Astrocyte of the spinal cord (primary cell): ENCODE data around the gene VAV3.

Source experiments
- DNase-seq: peaks from one replicate; pipeline ENCODE4 v3.0.0; 2011; ENCODE audit warnings: low read depth, low spot score
- H3K4me3 ChIP-seq: 2 replicates; pipeline ENCODE4 v1.5.1; 2011; ENCODE audit warnings: low read depth, mild to moderate bottlenecking, low read length, moderate library complexity
- CTCF ChIP-seq: IDR thresholded peaks from 2 replicates; pipeline ENCODE4 v1.5.1; 2012; ENCODE audit warnings: low read depth, mild to moderate bottlenecking, low read length, inconsistent platforms
- in situ Hi-C: cut with HindIII; loops from 2 replicates; pipeline ENCODE4 v1.10.0; 2017; ENCODE audit warnings: low sequenced_read_pairs

VAV3 gene, protein sequence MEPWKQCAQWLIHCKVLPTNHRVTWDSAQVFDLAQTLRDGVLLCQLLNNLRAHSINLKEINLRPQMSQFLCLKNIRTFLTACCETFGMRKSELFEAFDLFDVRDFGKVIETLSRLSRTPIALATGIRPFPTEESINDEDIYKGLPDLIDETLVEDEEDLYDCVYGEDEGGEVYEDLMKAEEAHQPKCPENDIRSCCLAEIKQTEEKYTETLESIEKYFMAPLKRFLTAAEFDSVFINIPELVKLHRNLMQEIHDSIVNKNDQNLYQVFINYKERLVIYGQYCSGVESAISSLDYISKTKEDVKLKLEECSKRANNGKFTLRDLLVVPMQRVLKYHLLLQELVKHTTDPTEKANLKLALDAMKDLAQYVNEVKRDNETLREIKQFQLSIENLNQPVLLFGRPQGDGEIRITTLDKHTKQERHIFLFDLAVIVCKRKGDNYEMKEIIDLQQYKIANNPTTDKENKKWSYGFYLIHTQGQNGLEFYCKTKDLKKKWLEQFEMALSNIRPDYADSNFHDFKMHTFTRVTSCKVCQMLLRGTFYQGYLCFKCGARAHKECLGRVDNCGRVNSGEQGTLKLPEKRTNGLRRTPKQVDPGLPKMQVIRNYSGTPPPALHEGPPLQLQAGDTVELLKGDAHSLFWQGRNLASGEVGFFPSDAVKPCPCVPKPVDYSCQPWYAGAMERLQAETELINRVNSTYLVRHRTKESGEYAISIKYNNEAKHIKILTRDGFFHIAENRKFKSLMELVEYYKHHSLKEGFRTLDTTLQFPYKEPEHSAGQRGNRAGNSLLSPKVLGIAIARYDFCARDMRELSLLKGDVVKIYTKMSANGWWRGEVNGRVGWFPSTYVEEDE

DNA sequence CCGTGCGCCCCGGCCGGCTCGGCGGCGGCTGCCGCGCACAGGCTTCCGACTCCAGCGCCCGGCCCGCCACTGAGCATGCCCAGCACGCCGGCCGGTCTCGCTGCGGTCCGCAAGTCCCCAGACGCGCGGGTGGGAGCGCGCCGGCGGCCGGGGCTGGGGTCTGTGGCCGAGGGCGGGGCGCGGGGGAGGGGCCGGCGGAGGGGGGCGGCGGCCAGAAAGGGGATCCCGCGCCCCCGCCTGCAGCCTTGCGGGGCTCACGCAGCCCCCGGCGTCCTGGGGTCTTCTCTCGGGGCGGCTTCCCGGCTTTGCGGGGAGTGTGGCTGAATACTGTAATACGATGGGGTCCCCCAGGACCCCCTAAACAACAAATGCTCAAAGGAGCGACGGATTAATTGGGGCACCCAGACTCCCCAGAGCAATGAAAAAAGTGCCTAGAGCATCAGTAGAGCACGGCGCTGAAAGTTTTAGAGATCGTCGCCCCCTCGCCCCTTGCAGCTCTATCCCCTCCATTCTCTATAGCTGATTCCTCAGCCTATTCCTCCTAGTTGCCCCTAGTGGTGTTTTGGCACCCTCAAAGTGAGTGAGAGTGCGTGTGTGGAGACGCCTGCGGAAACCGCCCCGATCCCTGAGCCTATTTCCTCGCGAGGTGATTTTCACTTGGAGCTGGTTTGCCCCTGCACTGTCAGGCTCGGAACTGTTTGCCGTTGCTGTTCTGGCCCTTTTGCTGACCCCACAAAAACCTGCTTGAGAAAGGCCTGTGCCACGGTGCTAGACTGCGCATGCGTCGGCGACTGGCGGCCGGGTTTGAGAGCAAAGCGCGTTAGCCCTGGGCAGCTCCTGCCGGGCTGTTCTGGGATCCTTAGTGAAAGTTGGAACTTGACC lies at the start of gene VAV3:
Gene VAV3, minus strand, starts transcription at position 71 of the 882 bp plus-strand sequence. CDS start 311 bp downstream, outside the sequence.
- TF ChIP-seq CTCF, result no peak
- peak within 1 kb of the TSS; percentile 42 for H3K4me3 ChIP-seq
- peak; percentile 55 for DNase-seq
- in situ Hi-C loops, result no loop called here

DNA sequence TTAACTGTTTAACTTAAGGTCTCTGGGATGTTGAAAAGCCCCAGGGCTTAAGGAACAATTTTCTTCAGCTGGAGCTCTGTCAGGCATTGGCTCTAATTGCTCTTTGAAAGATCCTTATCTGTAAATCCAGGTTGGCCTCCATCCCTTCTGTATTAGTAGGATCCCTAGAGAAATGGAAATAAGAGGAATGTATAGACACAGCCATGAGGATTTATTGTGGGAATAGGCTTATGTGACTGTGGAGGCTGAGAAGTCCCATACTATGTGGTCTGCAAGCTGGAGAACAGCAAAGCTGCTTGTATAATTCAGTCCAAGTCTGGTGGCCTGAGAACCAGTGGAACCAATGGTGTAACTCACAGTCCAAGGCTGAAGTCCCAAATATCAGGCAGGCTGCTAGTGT lies 47.6 kb upstream of the VAV3 start:
- in situ Hi-C loops, result no loop called here
- H3K4me3 ChIP-seq, result no peak overlapping the region
- DNase-seq, result no peak
- TF ChIP-seq CTCF, result no peak

GRCh38 chr1:108011295-108011694 lies 46.3 kb upstream of the VAV3 start:
- no peak overlapping the region for H3K4me3 ChIP-seq
- in situ Hi-C loops, result no loop called here
- DNase-seq, result no peak
- TF ChIP-seq CTCF, result no peak

GRCh38 chr1:108010581-108010980 lies 45.6 kb upstream of the VAV3 start:
- no peak for TF ChIP-seq CTCF
- no peak overlapping the region for H3K4me3 ChIP-seq
- in situ Hi-C loops, result no loop called here
- DNase-seq, result no peak

DNA sequence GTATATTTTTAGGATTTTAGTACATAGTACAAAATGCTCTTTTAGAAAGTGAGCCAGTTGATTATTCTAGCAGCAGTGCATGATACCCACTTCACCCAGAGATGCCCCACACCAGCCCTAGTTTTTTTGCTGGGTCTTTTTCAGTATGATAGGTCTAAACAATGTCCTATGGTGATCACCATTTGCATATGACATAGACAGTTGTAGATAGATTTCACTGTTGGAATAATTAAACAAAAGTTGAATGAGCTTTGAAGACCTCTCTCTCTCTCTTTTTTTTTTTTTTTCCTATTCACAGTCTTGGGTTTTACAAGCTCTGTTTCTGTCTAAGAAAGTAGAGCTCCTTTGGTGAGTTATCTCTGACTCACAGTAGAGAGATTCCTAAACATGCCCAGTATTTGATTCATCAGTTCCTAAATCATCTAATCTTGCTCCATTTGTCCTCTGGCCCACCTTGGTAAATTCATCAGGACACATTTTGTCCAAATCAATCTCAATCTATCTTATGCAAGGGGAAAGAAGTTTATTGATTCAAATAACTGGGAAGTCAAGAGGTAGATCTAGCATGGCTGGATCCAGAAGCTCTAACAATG lies 44.7 kb upstream of the VAV3 start:
- in situ Hi-C loops, result no loop called here
- TF ChIP-seq CTCF, result no peak
- H3K4me3 ChIP-seq, result no peak overlapping the region
- peak; percentile 55 for DNase-seq

DNA sequence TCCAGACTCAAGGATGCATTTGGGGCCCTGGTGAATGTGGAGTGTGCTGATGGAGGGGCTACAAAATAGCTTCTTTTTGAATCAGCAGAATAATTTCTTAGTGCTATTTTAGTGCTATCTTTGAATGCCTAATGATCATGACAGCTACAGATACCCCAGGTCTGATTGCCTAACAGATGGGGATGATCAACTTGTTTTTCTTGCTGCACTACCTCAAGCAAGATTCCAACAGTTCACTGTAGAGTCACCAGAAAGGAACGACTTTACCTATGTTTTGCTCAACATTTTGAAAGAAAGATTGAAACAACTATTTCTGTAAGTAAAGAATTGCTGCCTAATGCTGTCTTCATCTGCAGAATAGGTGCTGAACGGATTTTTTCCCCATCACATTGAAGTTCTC lies 42.6 kb upstream of the VAV3 start:
- in situ Hi-C loops, result no loop called here
- DNase-seq, result no peak
- H3K4me3 ChIP-seq, result no peak overlapping the region
- no peak for TF ChIP-seq CTCF
